Measurements from ENCODE around the gene ANXA6. TPM values are rescaled to one million over a fixed set of nuclear protein-coding genes. Genes with fewer than 3 reads are reported as not detected.

The ANXA6 gene
- polyA plus RNA-seq, 12 donors = 239 to 380 (median 352) TPM; not detected in 1

DNA sequence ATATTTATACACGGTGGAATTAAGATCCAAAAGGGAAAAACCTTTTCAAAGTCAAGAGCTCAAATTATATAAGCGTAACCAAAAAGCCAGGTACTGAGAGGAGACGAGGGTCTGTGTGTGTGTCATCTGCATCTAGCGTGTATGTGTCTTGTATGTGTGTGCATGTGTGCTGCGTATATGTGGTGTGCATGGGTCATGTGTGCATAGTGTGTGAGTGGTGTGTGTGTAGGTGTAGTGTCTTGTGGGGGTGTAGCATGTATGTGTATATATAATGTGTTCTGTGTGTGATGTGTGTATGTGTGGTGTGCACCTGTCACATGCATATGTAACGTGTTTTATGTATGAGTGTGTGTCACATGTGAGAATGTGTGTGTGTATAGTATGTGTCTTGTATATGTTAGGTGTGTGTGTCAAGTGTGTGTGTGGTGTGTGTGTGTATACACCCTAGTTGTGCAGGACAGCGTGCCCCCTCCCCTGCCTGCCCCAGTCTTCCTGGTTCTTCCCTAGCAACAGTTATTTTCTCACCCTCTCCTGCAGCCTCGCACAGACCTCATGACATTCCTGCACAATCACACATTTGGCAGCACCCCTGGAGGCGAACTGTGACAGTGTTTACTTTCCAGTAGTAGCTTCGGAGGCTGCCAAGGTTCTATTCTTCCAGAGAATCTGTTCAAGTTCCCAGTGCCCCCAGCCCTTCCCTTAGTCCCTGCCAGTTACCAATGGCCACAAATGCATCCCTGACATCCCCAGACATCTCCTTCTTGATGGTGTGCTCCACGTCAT, 49.6 kb downstream of the ANXA6 start:
- DNase-seq = no peak

DNA sequence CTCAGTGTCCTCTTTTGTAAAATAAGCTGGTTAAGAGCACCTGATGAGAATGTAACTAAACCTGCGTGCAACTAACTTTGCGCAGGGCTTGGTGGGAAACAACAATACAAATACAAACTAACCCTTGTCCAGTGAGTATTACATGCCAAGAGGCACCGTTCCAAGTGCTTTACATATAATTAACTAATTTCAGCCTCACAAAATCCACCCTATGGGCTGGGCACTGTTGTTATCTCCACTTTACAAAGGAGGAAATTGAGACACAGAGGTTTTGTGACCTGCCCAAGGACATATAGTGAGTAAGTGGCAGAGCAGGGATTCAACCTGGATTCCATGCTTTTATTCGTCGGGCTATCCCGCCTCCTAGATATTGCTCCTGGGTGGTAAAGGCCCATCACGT, 50.5 kb downstream of the ANXA6 start:
- DNase-seq = no peak

DNA sequence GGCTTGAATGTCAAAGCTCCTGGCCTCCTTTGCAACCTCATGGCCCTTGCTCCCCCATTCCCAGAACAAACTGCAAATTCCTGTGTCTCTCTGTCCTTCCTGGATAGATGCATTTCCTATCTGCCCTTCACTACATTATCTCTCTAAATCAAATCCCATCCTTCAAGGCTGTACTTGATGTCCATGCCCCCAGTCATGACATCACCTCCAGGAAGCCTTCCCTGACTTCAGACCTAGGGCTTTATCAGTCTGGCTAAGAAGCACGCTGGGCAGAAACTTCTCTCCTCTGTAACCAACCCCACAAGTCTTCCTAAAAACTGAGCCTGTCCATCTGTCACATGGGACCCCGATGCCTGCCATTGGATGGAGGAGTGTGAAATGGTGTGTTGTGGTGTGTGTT, 51.1 kb downstream of the ANXA6 start:
- DNase-seq = no peak

DNA sequence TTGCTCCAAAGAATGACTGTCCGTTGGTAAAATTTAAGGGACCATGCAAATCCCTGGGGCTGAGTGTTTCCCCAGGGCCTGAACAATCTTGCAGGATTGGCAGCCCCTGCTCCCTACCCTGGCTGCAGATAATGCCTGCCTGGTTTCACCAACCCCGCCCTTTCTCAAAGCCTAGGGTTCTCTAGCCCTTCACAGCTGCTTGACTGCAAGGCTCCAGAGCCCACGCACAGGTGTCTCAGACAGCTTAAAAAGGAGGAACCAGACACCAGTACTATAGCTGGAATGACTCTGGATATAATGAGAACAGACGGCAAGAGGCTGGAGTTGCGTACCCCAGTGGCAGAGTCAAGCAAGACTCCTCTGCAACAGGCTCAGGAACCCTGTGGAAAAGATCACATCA, 51.5 kb downstream of the ANXA6 start:
- DNase-seq = no peak

DNA sequence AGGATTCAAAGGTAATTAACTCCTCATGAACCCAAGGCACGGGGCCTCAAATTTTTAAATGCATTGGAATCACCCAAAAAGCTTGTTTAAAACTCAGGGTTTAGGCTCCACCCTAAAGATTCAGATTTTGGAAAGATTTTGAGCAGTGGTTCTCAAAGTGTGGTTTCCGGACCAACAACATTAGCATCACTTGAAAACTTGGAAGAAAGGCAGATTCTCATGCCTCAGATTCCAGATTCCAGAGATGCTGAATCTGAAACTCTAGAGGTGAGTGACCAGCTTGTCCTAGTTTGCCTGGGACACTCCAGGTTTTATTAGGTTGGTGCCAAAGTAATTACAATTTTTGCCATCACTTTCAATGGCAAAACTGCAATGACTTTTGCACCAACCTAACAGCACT, 52.0 kb downstream of the ANXA6 start:
- no peak for DNase-seq

DNA sequence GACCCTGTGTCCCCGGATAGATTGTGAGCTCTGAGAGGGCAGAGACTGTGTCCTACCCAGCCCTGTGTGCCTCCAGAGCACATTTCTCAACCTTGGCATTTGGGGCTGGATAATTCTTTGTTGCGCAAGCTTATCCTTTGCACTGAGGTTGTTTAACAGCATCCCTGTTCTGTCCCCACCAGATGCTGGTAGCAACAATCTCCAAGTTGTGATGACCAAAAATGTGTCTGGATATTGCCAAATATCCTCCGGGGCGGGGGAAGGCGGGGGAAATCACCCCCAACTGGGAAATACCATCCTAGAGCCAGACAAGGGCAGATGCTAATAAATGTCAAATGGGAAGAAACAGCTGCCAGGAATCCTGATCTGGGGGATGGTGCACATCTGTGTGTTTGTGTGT, 52.8 kb downstream of the ANXA6 start:
- DNase-seq = no peak

DNA sequence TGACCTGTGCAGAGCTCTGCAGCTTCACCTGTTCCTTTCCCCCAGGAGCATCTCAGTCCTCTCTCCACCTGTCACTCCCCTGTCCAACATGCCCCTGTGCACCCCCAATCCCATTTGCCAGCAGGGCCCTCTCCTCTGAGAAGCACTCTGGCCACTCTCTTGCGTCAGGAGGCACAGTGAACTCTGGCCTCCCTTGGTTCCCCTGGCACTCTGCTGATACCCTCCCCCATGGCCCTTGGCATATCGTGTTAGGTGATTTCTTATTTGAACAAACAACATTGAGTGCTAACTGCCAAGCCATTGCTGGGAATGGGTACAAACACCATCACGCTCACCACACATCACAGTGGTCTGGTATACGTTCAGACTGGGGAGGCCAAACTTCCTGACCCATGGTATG, 55.8 kb downstream of the ANXA6 start:
- DNase-seq = no peak

DNA sequence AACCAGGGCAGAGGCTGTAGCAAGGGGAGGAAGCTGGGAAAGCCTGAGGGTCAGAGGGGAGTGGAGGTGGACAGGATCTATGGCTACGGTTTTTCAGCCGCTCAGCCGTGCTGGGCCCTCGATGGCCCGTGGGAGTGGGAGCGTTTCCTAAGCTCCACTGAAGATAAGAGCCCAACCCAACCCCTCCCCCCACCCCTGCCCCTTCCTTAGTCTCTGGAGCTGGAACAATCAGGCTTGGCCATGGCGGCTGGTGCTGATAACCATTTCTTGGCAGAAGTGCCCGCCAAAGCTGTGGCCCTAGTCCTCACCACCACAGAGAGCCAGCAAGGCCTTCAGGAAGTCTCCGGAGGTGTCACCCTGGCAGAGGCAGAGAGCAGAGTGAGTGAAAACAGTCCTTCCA, 56.4 kb downstream of the ANXA6 start:
- no peak for DNase-seq

DNA sequence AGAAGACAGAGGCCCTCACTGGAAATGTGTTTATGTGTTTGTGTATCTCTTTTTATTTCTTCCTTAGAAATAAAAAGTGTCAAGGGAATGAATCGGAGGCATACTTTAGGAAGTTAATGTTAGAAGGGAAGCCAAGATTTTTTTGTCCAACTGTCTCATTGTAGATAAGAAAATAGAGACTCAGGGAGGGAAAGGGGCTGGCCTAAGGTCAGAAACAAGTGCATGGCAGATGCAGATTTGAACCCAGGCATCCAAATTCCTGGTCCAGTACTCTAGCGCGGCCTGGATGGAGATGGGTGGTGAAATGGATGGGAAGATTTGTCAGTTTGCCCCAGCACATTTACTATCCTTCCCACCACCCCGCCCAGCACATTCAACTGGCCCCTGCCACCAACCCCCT, 56.9 kb downstream of the ANXA6 start:
- no peak for DNase-seq

DNA sequence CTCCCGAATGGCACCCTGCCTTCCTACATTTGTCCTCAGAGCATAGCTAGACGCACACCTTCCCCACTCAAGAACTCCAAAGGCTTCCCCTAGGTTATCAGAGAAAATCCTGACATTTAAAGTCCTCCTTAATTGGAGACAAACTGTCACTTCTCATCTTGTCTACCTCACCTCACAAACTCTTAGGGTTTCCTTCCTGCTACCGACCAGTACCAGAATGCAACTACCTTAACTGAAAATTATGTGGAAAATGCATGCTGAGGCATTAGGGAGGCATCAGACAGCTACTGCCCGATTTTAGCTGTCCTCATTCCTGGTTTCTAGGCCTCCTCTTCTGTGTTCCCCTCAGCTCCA, 58.8 kb downstream of the ANXA6 start:
- DNase-seq = no peak

DNA sequence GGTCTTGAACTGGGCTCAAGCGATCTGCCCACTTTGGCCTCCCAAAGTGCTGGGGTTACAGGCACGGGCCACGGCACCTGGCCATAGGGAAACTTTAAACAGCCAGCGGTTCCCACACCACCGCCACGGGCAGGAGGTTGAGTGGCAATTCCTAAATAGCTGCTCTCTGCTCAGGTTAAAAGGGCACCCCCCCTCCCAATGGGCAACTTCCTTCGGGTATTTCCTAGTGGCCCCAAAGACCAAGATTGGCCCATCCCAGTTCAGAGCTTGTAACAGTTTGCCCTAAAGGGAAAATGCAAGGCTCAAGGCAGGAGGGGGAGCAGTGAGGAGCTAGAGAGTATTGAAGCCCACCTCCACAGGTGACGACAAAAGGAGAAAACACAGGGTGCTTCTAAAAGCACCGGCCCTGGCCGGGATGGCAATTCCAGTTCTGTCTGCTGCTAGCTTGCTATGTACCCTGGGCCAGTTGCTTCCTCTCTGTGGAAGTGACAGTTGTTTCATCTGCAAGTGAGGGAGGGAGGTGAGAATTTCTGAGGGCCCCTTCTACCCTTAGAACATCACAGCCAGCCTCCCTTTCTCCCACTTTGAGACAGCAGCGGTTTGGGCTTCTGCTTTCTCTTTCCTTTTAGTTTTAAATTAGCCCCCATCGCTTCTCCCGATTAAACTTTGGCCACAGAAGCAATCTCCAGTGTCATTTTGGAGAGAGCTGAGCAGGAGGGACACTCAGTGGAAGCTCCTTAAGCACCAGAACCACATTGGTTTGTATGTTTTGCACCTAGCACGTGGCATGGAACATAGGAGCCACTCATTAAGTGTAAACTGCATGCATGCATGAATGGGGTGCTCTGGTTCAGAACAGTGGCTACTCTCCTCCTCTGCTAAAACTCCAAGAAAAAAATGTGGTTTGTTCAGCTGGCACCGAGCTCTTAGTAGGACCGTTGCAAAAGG, 59.5 kb downstream of the ANXA6 start:
- DNase-seq = no peak

DNA sequence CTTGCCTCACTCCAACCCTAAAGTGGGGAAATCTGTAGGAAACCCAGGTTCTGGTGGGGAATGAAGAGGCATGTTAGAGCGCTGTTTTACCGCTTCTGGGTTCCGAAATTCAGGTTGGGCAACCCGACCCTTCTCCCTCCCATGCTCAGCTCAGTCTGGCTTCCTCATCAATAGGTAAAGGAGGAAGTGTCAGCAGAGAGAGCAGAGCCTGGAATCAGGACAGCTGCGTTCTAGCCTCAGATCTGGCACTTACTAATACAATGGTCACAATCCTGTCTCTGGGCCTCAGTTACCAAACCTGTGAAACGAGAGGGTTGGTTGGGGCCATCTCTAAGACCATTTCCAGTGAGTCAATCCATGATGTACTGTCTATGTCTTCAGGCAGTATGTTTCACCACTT, 60.5 kb downstream of the ANXA6 start:
- DNase-seq = no peak

DNA sequence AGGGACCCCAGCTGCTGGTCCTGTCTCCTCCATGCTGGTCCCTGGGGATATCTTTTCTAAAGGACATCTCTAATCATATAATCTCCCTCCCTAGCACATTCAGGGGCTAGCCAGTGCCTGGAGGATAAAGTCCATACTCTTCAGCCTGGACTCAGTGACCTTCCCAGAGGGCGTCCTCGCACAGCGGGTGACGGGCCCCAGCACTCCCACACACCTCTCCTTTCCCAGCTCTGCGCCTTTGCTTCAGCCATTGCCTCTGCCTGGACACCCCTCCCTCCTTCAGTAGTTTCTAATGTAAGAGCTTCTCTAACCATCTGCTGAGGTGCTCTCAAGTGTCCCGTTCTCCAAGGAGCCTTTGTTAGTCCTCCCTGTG, 61.6 kb downstream of the ANXA6 start:
- DNase-seq = no peak

DNA sequence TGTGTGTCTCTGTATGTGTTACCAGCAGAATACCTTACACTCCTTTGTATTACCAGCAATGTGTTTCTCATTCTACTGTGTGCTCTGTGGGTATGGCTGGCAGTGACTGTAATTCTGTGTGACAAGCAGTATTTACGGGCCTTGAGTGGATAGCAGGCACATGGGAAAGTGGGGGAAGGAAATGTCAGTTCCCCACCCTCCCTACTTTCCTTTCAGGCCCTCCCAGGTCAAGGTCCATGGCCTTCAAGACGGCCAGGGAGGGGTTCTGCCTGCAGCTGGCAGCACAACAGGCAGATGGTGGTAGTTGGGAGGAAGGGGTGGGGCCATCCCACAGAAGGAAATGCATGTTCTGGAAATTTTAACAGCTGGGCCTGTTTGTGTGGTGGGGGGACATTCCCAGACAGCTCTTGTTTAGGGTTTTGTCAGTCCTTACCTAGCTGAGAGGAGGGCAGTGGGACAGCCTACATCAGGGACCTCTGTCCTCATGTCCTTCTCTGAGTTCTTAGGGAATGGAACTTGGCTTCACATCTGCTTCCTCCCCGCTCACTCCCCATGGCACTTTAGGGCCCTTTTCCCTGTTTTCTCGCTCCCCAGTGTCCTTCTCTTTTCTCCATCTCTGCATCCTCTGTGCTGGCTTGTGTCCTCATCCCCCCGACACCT, 62.1 kb downstream of the ANXA6 start:
- no peak for DNase-seq

DNA sequence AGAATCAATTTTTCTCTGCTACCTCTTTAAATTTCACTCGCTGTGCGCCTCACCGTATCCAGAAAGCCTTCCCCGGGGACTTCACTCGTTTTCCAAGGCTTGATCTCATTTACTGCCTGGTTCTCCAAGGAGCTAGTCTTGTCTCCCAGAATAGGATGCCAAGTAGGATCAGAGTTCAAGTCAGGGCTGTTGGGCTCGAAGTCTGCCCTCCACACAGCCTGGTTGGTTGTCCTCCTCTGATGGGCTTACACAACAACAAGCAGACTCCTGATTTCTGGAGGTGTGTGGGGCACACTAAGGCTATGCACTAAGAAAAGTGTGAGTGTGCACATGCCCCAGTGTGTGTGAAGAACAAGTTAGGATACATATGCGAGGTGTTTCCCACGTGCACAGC, 62.7 kb downstream of the ANXA6 start:
- no peak for DNase-seq

DNA sequence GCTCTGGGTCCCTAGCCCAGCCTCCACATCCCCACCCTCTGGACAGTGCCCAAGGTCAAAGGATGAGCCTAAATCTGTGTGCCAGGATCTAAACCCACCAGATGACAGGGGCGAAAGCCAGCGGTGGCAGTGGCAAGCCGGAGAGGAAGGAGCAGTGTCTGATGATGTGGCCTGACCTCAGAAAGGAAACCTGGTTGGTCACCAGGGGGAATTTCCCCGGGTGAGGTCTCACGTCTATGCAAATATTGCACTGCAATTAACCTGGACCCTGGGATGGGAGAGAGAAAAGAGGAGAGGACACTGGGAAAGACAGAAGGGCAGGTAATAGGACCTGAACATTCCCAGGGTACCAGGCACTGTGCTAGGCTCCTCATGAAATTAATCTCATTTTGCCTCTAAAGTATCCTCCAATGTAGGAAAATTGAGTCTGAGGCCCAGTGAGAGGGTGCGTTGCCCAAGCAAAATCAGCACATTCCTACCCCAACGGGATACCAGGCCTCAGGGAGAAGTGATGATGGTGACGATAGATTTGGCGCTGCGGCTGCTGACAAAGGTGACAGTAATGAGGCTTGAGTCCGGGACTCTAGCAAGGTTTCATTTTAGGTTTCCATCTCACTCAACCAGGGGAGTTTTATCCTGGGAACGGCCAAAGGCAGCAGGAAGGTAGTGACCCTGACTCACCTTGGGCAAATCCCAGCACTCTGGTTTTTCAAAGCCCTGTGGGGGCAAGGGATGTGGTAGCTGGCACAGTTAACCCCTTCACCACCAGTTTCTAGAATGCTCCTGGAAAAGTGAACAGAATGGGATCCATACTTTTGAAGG, 63.3 kb downstream of the ANXA6 start:
- no peak for DNase-seq

DNA sequence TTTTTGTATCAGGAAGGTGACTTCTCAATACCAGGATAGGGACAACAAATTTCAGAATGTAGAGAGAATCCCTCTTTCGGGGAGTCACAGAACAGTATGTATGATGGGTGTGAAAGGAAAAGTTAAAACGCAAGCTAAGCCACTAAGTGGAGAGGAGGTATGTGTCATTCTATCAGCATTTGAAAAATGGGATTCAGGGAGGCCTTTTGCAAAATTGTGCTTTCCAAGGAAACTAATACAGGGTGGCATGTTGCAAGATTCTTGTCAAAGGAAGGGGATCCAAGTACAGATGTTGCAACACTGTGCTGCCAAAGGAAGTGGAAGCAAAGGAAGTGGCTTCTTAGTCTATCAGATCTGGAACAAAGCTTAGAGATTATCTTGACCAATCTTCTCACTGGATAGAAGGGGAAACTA, 64.1 kb downstream of the ANXA6 start:
- no peak for DNase-seq

DNA sequence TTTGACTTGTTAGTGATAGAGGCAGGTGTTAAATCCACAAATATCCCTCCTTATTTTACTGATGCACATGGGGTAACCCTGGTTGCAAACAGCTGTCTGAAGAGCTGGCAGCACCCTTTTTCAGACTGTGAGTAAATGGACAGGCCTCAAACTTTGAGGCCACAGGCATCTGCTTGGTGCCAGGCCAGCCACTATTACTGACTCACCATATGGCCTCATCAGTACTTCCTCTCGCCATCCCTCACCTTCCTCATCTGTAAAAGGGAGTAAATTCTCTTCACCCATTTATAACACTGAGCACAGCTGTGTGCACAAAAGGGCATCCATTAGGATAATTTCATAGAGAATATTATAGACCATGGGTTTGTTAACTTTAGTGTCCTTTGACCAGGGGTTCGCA, 64.8 kb downstream of the ANXA6 start:
- no peak for DNase-seq

DNA sequence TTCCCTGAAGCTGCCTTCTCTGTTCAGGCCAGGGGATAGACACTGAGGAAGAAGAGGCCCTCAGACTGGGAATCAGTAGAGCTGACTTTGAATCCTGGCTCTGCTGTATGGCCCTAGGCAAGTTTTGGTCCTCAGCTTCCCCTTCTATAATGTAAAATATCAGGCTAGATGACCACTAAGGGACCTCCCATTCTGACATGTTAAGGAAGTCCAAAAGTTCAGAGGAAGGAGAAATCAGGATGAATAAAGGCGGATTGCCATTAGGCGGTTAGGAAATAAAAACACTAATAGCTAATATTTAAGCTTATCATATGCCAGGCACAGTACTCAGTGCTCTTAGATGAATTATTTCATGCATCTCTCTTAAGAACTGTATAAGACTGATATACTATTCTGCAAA, 67.9 kb downstream of the ANXA6 start:
- DNase-seq = no peak

DNA sequence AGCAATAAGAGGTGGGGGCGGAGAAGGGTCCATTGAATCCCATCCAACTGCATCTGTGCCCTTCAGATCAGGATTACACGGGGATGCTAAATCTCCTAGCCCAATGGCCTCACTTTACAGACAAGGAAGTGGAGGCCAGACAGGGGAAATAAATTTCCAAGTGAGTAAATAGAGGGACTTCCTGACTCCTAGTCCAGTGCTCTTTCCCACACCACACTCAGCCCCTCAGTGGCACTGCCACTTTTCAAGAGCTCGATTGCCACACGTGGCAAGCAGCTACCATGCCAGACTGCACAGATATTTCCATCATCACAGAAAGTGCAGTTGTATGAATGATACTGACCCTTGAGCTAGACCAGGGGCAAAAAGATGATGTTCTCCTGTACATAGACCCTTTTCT, 68.6 kb downstream of the ANXA6 start:
- DNase-seq = no peak

DNA sequence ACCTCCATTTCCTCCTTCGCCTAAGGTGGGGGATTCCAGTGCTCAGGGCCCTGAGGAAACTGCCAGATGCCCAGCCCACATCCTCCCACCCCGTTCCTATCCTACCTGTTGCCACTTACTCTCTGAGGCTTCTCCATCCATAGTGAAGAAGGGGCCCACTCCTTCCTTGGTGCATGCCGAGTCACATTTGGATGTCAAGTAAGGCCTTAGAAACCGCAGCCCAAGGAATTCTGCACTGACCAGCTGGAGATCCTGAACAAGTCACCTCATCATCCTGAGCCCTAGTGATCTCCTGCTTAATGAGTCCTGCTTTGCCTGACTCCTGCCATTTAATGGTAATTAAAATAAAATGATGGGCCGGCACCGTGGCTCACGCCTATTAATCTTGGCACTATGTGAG, 70.1 kb downstream of the ANXA6 start:
- DNase-seq = no peak

DNA sequence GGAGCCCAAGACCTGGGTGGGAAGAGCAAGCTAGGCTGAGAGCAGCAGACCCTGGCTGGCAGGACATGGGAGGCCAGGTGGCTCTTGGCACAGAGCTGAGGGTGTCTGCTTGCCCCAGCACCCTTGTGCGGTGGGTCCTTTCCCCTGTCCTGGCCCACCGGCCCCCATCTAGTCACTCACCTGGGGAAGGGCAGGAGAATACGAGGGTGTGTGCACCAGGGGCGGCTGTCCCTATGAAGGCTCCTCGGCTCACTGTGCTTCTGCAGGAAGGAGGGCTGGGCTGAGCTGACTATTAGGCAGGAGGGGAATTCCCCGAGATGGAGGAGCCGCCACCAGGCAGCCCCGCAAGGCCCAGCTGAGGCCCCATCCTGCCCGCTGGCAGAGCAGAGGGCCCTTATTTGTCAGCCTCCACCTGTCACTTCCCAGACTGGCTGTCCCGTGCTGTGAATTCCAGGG, 70.6 kb downstream of the ANXA6 start:
- DNase-seq = no peak

All from muscle of arm (tissue), 12 donors.